Astrocyte of the cerebellum (primary cell): ENCODE measurements around the gene PDSS2.
"Not testable (repeated sequence)": the region's sequence is repeated elsewhere in the genome, so short reads cannot be mapped to it uniquely, and the experiment has no call there.

Experiments used
- DNase-seq: peaks from one replicate; pipeline ENCODE4 v3.0.0-alpha.2; 2011; ENCODE audit warnings: low read depth
- H3K4me3 ChIP-seq: 2 replicates; pipeline ENCODE4 v1.5.1; 2011; ENCODE audit warnings: mild to moderate bottlenecking, low read depth, low read length, moderate library complexity
- CTCF ChIP-seq: IDR thresholded peaks from 2 replicates; pipeline ENCODE4 v1.5.1; 2012; ENCODE audit warnings: low read length, low read depth, moderate library complexity, mild to moderate bottlenecking; ENCODE audit errors: missing control alignments
- in situ Hi-C: cut with HindIII; loops from 2 replicates; pipeline ENCODE4 v1.10.0; 2017; ENCODE audit warnings: low sequenced_read_pairs

The PDSS2 gene

GRCh38 chr6:107488875-107489635 lies 29.7 kb upstream of the PDSS2 start:
- H3K4me3 ChIP-seq, result peak overlapping the region; percentile 60
- no peak for TF ChIP-seq CTCF
- in situ Hi-C loops, result no loop called here
- DNase-seq, result no peak

DNA sequence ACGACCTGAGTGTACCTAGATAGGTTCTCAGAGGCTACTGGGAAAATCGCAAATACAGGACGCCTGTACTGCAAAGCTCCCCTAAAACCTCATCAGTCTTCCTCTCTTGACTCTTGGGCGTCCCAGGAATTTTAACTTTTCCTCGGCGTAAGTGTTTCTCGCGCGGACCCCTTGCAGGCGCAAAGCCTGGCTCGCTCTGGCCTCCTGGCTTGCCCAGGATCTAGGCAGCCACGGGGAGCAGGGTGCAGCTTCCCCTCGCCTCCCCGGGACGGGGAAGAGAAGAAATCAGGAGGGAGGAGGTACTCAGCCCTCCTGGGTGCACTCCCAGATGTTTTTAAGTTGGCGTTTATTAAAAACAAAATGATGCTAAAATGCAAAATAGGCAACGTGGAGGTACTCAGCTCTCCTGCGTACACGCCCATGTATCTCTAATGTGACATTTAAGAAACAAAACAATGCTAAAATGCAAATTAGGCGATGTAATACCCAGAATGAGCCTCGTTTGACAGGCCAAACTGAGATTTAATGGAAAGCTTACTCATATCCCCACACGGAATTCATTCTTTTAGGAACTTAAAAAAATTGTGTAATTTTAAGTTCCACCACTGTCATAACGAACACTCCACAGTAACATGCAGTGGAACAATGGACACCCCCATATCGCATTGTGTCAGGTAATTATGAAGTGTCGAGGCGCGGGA lies 29.0 kb upstream of the PDSS2 start:
- in situ Hi-C loops, result no loop called here
- no peak for DNase-seq
- TF ChIP-seq CTCF, result no peak
- peak overlapping the region; percentile 60 for H3K4me3 ChIP-seq

GRCh38 chr6:107485157-107485556 lies 25.8 kb upstream of the PDSS2 start:
- no peak overlapping the region for H3K4me3 ChIP-seq
- no peak for TF ChIP-seq CTCF
- no peak for DNase-seq
- in situ Hi-C loops, result no loop called here

GRCh38 chr6:107479089-107479690 lies 19.8 kb upstream of the PDSS2 start:
- no peak for DNase-seq
- no peak for TF ChIP-seq CTCF
- H3K4me3 ChIP-seq, result no peak overlapping the region
- in situ Hi-C loops, result no loop called here

DNA sequence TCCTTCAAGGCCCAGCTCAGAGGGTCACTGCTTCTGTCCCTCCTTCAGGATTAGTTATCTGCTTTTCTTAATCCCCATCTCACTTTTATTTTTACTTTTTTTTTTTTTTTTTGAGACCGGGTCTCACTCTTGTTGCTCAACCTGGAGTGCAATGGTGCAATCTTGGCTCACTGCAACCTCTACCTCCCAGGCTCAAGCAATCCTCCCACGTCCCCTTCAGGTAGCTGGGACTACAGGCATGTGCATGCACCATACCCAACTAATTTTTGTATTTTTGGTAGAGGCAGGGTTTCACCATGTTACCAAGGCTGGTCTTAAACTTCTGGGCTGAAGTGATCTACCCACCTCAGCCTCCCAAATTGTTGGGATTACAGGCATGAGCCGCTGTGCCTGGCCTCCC lies 16.5 kb upstream of the PDSS2 start:
- DNase-seq, in situ Hi-C loops, H3K4me3 ChIP-seq: not testable (repeated sequence)

- in situ Hi-C loops, result not testable (repeated sequence)
These were observed 16.0 kb upstream of the PDSS2 start for GRCh38 chr6:107475360-107475759.

GRCh38 chr6:107473660-107474059 lies 14.3 kb upstream of the PDSS2 start:
- in situ Hi-C loops, result no loop called here
- DNase-seq, result no peak
- H3K4me3 ChIP-seq, result no peak overlapping the region
- TF ChIP-seq CTCF, result no peak

More at GRCh38 chr6:107475360-107475759, 16.0 kb upstream of the PDSS2 start:
- H3K4me3 ChIP-seq, DNase-seq: not testable (repeated sequence)
